Smooth muscle cell (in vitro differentiated cells): ENCODE measurements around the gene ZYG11B. TPM values are rescaled to one million over a fixed set of nuclear protein-coding genes. Genes with fewer than 3 reads are reported as not detected.
"Not testable (repeated sequence)": the region's sequence is repeated elsewhere in the genome, so short reads cannot be mapped to it uniquely, and the experiment has no call there.

Experiments
- DNase-seq: peaks from one replicate; lab custom pipeline; 2025; ENCODE audit not compliant: unreplicated experiment; lab: John Stamatoyannopoulos, UW
- H2AFZ ChIP-seq: fragments of 200-600 bp; sonication (generic); 2 replicates; pipeline ENCODE4 v1.6.0; 2016; ENCODE audit warnings: antibody characterized with exemption, low read depth, mild to moderate bottlenecking
- H3F3A ChIP-seq: fragments of 200-600 bp; sonication (generic); 2 replicates; pipeline ENCODE4 v1.6.0; 2017; ENCODE audit warnings: antibody characterized with exemption, low read depth
- H3K27ac ChIP-seq: fragments of 200-600 bp; sonication (generic); 2 replicates; pipeline ENCODE4 v1.5.1; 2016; ENCODE audit warnings: low read depth, mild to moderate bottlenecking
- H3K27me3 ChIP-seq: fragments of 200-600 bp; sonication (generic); 2 replicates; pipeline ENCODE4 v1.6.1; 2016; ENCODE audit warnings: low read depth, mild to moderate bottlenecking
- H3K36me3 ChIP-seq: fragments of 200-600 bp; sonication (generic); 2 replicates; pipeline ENCODE4 v1.5.1; 2016; ENCODE audit warnings: low read depth
- H3K4me1 ChIP-seq: fragments of 200-600 bp; sonication (generic); 2 replicates; pipeline ENCODE4 v1.5.1; 2016; ENCODE audit warnings: low read depth
- H3K4me2 ChIP-seq: fragments of 200-600 bp; sonication (generic); 2 replicates; pipeline ENCODE4 v1.6.0; 2016; ENCODE audit warnings: mild to moderate bottlenecking
- H3K4me3 ChIP-seq: fragments of 200-600 bp; sonication (generic); 2 replicates; pipeline ENCODE4 v1.5.1; 2016; ENCODE audit warnings: mild to moderate bottlenecking
- H3K79me2 ChIP-seq: fragments of 200-600 bp; sonication (generic); 2 replicates; pipeline ENCODE4 v1.6.0; 2016; ENCODE audit warnings: low read depth, mild to moderate bottlenecking
- H3K9ac ChIP-seq: fragments of 200-600 bp; sonication (generic); 2 replicates; pipeline ENCODE4 v1.6.0; 2016; ENCODE audit warnings: low read depth
- H3K9me3 ChIP-seq: fragments of 200-600 bp; sonication (generic); replicated peaks from 2 replicates; pipeline ENCODE4 v1.5.1; 2016; ENCODE audit warnings: low read depth
- H4K20me1 ChIP-seq: fragments of 200-600 bp; sonication (generic); 2 replicates; pipeline ENCODE4 v1.6.0; 2016; ENCODE audit warnings: low read depth
- WGBS: methylation state at CpG from one replicate; pipeline ENCODE4 v1.1.7; 2016; ENCODE audit warnings: low lambda C conversion rate; 5-methylcytosine and 5-hydroxymethylcytosine counted together
- polyA plus RNA-seq: library from polyadenylated mRNA; unstranded; fragments of >200 nt; fragmentation: Nextera tagmentation; extraction: Ambion mirVana; gene quantifications from 2 replicates; pipeline ENCODE4 v1.2.1, GENCODE V29; 2016
- total RNA-seq: library from RNA; depleted of rRNA; stranded (reverse); fragments of >200 nt; gene quantifications from 2 replicates; pipeline ENCODE4 v1.2.3, GENCODE V29; 2014
- TF ChIP-seq, protein P1 (sequence below): fragments of 200-600 bp; sonication (generic); IDR thresholded peaks from 2 replicates; pipeline ENCODE4 v1.5.1; 2017; ENCODE audit warnings: borderline replicate concordance, mild to moderate bottlenecking, antibody characterized with exemption; ENCODE audit not compliant: insufficient read depth, poor library complexity, severe bottlenecking

The ZYG11B gene
- total and polyA plus RNA-seq, 2 experiments from 2014 or later = 8.8 to 36.0 TPM

DNA sequence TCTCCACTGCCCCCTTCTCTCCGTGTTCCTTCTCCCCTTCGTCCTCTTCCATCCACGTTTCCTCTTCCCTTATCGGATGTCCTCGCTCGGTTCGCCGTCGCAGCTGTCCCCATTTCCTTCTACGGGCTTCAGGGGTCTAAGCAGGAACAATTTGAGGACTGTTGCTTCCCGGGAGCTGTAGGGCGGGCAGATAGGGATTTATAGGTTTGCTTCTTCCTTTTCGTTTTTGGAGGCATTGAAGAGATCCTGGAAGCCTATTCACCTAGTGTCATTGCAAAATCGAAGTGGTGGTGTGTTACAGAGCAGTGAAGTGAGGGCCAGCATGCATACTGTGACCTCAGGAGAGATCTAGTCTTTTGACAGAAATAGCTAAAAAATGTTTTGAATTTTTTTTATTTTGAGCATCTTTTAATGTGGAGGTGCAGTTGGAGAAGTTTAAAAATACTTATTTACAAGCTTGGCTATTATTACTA is 897 bp downstream of the ZYG11B start:
- peak; percentile 0 for DNase-seq
- H3K36me3 ChIP-seq = no peaks in the 10 kb centered on the region
- H4K20me1 ChIP-seq = peaks cover 48% of the 10 kb centered on the region
- H3F3A ChIP-seq = no peaks in the 10 kb centered on the region
- peak overlapping the region; percentile 84 for H3K4me3 ChIP-seq
- no peaks in the 10 kb centered on the region for H3K9me3 ChIP-seq
- WGBS = 1% methylated on average over 14 of the region's 14 CpGs
- H3K27me3 ChIP-seq = no peaks in the 10 kb centered on the region
- H3K9ac ChIP-seq = peak overlapping the region; percentile 85
- peak overlapping the region; percentile 39 for H3K27ac ChIP-seq
- peaks cover 13% of the 10 kb centered on the region for H3K4me1 ChIP-seq
- H2AFZ ChIP-seq = peak overlapping the region; percentile 98
- H3K4me2 ChIP-seq = peak overlapping the region; percentile 98
- H3K79me2 ChIP-seq = peaks cover 56% of the 10 kb centered on the region
- TF ChIP-seq, protein P1, sequence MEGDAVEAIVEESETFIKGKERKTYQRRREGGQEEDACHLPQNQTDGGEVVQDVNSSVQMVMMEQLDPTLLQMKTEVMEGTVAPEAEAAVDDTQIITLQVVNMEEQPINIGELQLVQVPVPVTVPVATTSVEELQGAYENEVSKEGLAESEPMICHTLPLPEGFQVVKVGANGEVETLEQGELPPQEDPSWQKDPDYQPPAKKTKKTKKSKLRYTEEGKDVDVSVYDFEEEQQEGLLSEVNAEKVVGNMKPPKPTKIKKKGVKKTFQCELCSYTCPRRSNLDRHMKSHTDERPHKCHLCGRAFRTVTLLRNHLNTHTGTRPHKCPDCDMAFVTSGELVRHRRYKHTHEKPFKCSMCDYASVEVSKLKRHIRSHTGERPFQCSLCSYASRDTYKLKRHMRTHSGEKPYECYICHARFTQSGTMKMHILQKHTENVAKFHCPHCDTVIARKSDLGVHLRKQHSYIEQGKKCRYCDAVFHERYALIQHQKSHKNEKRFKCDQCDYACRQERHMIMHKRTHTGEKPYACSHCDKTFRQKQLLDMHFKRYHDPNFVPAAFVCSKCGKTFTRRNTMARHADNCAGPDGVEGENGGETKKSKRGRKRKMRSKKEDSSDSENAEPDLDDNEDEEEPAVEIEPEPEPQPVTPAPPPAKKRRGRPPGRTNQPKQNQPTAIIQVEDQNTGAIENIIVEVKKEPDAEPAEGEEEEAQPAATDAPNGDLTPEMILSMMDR = no peak

DNA sequence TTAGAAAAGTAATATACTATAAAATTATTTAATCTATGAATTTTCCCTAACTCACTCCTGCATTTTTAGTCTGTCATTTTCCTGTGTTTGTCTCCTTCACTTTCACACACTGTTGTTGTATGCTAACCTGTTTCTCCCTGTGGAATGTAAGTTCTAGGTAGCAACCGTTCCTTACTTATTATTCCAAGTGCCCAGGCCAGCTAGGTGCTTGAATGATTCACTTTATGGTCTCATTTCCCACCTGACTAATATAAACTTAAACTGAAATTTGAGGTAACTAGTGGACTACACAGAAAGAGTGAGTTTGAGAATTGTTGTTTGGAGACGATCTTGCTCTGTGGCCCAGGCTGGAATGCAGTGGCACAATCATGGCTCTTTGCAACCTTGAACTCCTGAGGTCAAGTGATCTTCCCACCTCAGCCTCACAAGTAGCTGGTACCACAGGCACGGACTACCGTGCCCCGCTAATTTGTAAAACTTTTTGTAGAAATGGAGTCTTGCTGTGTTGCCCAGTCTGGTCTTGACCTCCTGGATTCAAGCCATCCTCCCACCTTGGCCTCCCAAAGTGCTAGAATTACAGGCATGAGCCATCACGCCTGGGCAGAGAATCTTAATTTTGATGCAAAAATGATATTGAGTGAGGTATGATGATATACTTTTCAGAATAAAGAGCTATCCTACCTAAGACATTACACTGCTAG is 1.9 kb downstream of the ZYG11B start:
- Histone ChIP-seq H3F3A (no peaks in the 10 kb centered on the region), H3K9ac (no peak overlapping the region), H3K9me3 (no peaks in the 10 kb centered on the region), H3K4me2 (peak overlapping the region; percentile 98), H3K4me1 (peaks cover 13% of the 10 kb centered on the region), H3K36me3 (no peaks in the 10 kb centered on the region), H4K20me1 (peaks cover 55% of the 10 kb centered on the region), H3K79me2 (peaks cover 65% of the 10 kb centered on the region), H3K27ac (no peak overlapping the region), H3K27me3 (no peaks in the 10 kb centered on the region), H3K4me3 (peak overlapping the region; percentile 84), H2AFZ (no peak overlapping the region)
- no peak for DNase-seq
- 92% methylated on average over 6 of the region's 6 CpGs for whole genome bisulfite sequencing
- TF ChIP-seq, protein P1 = no peak

DNA sequence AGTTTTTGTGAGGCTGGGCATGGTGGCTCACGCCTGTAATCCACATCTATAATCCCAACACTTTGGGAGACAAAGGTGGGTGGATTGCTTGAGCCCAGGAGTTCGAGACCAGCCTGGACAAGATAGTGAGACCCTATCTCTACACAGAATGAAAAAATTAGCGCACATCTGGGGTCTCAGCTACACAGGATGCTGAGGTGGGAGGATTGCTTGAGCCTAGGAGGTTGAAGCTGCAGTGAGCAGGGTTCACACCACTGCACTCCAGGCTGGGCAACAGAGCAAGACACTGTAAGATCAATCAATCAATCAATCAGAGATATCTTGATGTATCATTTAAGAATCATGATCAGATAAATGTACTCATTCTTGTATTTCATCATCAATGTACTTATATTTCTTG is 7.1 kb downstream of the ZYG11B start:
- Histone ChIP-seq H3K4me1 (no peaks in the 10 kb centered on the region), H3K4me2 (no peak overlapping the region), H3K79me2 (peaks cover 94% of the 10 kb centered on the region), H4K20me1 (peaks cover 92% of the 10 kb centered on the region), H3K4me3 (no peak overlapping the region), H3K9ac (no peak overlapping the region), H3K27ac (no peak overlapping the region), H2AFZ (no peak overlapping the region), H3F3A (no peaks in the 10 kb centered on the region), H3K27me3 (no peaks in the 10 kb centered on the region), H3K9me3 (no peaks in the 10 kb centered on the region), H3K36me3 (no peaks in the 10 kb centered on the region)
- DNase-seq = no peak
- WGBS = 100% methylated on average over 3 of the region's 3 CpGs
- TF ChIP-seq, protein P1 = no peak

DNA sequence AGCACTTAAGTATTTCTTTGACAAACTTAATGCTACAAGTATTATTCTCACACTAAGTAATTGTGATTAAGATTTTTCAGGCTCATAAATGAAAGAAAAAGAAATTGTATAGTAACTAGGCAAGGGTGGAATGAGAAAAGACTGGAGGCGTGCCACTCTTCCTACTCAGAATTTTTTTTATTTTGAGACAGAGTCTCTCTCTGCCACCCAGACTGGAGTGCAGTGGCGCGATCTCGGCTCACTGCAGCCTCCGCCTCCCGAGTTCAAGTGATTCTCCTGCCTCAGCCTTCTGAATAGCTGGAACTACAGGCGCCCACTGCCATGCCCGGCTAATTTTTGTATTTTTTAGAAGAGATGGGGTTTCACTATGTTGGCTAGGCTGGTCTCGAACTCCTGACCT is 9.1 kb downstream of the ZYG11B start:
- not testable (repeated sequence) for H2AFZ ChIP-seq, H3K9ac ChIP-seq, H3K4me3 ChIP-seq, H3K9me3 ChIP-seq, H3K27me3 ChIP-seq, H3K27ac ChIP-seq, H3K4me2 ChIP-seq, H3F3A ChIP-seq, H3K36me3 ChIP-seq, H3K4me1 ChIP-seq, DNase-seq
- 97% methylated on average over 9 of the region's 9 CpGs for WGBS
- peaks cover 93% of the 10 kb centered on the region for H3K79me2 ChIP-seq
- H4K20me1 ChIP-seq = peaks cover 92% of the 10 kb centered on the region
